Activated gamma-delta T cell treated with anti-CD3 and anti-CD28 coated beads, Interleukin-2, amount 50 U/mL, for 16 hours (primary cell): ENCODE results near the gene INSYN1.
A peak's percentile ranks its signal among the peaks of the same experiment; 100 is the strongest.
"Not testable (repeated sequence)": the region's sequence is repeated elsewhere in the genome, so short reads cannot be mapped to it uniquely, and the experiment has no call there.

Experiments used
- DNase-seq: peaks from one replicate; pipeline ENCODE4 v3.0.0-alpha.2; 2020; ENCODE audit warnings: low read depth

Gene INSYN1

DNA sequence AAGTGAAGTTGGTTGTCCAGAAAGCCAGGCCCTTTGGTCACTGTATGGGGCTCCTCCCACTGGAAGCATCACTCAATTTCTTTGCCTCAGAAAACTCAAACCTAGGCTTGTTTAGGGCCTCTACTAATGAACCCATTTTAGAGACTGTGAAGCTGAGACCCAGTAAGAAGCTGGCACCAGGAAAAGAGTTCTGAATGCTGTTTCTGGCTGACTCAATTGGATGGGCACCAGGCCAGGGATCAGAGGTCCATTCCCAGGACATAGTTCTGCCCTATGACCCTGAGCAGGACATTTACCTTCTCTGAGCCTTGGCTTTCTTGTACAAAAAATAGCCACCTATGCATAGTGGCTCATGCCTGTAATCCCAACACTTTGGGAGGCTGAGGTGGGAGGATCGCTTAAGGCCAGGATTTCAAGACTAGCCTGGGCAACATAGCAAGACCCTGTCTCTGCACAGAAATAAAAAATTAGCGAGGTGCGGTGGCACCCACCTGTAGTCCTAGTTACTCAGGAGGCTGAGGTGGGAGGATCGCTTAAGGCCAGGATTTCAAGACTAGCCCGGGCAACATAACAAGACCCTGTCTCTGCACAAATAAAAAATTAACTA is 38.4 kb downstream of the INSYN1 start:
- no peak for DNase-seq

DNA sequence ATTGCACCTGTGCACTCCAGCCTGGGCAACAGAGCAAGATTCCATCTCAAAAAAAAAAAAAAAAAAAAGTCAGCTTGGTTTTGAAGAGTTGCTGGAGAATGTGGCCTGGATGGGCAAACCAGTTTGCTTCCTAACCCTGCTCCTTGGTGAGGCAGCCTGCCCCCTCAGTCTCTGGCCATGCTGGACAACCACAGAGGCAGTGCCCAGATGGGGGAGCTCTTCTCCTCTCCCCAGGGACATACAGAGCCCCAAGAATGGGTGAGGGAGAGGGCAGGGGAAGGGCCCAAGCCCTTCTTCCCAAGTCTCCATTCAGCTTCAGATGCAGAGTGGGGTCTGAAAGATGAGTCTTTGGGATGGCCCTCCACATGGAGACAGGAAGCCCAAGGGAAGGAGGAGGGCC is 41.0 kb downstream of the INSYN1 start:
- no peak for DNase-seq

DNA sequence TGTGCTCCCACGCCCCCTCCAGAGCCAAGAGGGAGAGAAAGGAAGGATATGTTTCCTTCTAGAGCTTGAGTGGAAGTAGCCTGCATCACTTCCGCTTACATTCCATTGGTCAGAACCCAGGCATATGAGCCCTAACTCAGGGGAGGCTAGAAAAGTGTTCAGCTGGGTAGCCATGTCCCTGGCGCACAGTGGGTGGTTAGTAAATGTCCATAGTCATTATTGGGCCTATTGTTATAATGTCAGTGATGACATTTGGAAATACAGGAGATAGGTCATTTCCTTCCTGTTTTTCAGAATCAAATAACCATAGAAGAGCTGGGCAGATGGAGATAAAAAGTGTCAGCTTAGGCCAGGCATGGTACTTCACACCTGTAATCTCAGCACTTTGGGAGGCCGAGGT is 41.6 kb downstream of the INSYN1 start:
- DNase-seq: no peak

DNA sequence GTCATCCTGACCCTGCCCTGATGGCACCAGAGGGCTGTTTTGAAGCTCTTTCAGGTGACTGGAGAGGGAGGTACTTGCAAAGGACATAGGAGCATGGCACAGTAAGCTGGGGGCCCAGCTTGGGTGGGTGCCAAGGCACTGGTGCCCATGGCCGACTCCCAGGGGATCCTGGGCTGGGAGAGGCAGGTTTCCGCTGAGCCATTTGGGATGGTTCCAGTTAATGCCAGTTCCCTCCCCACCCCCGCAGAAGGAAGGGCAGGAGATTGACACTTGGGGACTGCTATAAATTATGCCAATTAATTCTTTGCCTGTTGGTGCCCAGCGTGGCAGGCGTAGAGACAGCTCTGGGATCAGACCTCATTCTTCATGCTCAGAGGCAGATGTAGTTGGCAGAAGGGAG is 42.8 kb downstream of the INSYN1 start:
- DNase-seq: no peak

DNA sequence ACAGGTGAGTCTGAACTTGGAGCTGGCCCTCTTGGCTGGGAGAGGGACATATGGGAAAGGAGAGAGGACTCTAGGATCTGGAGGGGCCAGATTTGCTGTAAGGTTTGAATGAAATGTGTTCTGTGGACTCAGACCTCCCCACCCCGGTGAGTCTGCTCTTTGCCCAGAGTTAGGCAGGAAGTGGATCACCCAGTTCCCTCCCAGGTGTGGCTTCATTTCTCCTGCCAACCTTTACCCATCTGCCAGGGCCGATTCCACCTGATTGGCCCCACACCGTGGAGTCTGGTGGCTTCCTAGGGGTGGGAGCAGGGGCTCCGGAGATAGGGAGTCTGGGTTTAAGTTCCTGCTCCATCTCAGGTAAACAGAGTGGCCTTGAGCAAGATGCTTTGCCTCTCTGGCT is 43.5 kb downstream of the INSYN1 start:
- DNase-seq: no peak

DNA sequence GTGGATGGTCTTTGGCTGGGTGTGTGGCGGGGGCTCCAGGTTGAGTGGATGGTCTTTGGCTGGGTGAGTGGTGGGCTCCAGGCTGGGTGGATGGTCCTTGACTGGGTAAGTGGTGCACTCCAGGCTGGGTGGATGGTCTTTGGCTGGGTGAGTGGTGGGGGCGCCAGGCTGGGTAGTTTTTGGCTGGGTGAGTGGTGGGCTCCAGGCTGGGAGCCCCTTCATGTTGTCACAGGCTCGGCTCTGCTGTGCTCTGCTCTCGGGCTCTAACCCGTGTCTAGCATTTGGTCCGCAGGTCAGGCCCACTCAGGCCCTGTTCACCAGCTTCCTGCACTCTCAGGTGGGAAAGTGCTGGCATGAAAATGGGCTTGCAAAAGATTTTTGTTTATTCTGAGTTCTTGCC is 43.9 kb downstream of the INSYN1 start:
- DNase-seq: no peak

DNA sequence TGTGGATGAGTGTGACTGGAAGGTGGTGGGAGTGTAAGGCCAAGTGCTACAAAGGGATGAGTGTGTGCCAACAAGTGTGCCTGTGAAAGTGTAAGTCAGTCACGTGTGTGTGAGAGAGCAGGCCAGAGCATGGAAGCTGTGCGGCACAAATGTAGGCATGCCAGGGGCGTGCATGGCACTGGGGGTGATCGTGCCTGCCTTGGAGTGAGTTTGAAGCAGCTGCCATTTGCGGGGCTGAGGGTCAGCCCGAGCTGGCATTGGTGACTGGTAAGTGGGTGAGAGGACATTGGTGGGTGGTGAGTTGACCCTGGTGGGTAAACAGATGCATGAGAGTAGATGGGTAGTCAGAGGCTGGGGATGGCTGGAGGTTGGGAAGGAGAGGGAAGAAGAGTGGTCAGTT is 44.5 kb downstream of the INSYN1 start:
- no peak for DNase-seq

DNA sequence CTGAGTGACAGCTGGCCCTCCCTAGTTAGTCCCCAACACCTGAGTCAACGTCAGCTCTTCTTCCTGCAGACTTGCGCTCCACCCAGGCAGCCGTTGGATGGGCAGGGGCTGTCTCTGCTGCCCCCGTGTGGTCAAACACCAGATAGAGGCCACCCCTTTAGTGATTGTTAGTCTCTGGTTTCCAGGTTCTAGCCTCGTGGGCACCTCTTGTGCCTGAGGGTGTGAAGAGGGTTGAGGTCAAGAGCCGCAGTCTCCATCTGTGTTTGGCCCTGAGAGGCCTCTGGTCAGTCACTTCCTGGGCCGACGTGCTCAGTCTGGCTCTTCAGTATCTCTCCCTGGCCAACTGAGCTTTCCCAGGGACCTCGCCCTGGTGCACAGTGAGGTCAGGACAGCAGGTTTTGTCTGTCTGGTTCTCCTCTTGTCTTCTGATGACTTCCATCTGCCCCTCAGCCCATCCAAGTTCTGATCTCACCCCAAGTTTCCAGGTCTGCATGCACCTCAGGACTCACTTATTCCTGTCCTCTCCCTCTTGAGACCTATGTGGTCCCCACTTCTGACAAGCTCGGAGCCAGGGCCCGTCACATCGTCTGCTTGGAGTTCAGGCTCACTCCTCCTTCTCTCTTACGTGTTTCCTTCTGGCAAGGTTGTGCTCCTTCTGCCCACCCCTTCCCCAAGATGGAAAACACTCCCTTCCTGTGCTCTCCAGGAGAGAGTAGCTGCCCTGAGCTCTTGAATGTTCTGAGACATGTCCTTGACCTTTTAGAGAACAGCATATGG is 48.1 kb downstream of the INSYN1 start:
- DNase-seq: peak; percentile 32

DNA sequence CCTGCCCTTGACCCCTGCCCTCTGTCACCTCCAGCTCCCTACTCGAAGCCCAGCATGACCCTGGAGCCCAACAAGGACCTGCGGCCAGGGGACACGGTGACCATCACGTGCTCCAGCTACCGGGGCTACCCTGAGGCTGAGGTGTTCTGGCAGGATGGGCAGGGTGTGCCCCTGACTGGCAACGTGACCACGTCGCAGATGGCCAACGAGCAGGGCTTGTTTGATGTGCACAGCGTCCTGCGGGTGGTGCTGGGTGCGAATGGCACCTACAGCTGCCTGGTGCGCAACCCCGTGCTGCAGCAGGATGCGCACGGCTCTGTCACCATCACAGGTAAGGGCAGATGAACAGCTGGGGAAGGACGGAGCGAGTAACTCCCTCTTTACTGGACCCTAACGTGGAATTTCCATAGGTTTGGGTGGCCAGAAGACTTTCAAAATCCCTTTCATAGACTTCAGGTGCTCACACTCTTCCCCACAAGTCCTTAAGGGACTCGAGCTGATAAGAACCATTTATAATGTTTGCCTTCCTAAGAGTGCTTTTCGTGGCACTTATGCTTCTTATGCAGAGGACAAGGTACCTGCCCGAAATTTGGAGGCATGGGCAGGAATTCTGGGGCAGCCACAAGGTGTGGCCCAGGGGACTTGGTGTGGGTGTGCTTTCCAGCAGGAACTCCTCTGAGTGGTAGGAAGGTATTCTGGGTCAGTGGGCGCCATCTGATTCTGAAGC is 48.8 kb downstream of the INSYN1 start:
- DNase-seq: not testable (repeated sequence)

DNA sequence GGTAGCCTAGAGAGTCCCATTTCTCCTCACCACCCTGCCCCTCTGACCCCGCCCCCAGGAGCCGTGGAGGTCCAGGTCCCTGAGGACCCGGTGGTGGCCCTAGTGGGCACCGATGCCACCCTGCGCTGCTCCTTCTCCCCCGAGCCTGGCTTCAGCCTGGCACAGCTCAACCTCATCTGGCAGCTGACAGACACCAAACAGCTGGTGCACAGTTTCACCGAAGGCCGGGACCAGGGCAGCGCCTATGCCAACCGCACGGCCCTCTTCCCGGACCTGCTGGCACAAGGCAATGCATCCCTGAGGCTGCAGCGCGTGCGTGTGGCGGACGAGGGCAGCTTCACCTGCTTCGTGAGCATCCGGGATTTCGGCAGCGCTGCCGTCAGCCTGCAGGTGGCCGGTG is 49.5 kb downstream of the INSYN1 start:
- DNase-seq: not testable (repeated sequence)

DNA sequence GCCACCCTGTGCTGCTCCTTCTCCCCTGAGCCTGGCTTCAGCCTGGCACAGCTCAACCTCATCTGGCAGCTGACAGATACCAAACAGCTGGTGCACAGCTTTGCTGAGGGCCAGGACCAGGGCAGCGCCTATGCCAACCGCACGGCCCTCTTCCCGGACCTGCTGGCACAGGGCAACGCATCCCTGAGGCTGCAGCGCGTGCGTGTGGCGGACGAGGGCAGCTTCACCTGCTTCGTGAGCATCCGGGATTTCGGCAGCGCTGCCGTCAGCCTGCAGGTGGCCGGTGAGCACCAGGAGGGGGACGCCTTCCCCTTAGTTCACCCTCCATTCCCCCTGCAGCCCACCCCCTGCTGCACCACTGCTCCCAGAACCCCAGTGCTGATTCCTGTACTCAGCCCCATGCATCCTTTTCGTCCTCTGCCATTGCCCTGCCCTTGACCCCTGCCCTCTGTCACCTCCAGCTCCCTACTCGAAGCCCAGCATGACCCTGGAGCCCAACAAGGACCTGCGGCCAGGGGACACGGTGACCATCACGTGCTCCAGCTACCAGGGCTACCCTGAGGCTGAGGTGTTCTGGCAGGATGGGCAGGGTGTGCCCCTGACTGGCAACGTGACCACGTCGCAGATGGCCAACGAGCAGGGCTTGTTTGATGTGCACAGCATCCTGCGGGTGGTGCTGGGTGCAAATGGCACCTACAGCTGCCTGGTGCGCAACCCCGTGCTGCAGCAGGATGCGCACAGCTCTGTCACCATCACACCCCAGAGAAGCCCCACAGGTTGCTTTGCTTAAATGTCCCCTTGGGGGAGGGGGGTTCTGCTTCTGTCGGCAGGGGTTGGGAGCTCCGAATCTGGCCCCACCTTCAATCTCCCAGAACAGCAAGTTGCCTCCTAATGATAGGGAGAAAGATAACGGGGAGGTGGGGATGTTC is 50.6 kb downstream of the INSYN1 start:
- not testable (repeated sequence) for DNase-seq

DNA sequence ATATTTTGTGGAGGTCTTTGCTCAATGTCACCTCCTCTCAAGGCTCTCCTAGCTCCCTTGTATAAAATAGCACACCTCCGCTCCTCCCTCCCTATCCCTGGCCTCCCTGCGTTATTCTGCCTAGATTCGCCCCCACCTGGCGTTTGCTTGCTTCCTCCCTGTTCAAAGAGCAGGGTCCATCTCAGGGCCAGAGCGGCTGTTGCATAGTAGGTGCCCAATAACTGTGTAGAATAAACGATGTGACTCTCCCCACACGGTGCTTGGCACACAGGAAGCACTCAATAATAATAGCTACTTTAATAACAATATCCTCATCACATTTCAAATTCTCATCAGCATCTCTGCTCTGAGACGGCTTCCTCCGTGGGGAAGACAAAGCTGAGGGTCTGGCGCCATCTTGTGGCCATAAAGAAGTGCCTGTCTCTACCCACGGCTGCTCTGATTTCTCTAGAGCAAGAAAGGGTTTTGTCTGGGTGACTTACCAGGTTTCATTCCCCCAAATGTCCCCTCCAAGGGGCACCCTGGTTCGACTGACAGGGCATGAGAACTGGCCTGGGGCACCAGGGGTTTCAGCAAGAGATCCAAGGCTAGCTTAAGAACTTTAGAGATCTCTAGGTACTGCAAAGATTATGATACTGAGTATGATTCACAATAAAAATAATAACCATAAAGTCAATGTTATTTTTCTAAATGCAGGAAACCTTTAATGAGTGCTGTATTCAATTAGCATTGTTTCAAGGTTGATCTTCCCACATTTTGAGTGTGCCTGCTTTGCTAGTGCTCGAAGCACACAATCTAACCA is 52.9 kb downstream of the INSYN1 start:
- DNase-seq: peak; percentile 64

DNA sequence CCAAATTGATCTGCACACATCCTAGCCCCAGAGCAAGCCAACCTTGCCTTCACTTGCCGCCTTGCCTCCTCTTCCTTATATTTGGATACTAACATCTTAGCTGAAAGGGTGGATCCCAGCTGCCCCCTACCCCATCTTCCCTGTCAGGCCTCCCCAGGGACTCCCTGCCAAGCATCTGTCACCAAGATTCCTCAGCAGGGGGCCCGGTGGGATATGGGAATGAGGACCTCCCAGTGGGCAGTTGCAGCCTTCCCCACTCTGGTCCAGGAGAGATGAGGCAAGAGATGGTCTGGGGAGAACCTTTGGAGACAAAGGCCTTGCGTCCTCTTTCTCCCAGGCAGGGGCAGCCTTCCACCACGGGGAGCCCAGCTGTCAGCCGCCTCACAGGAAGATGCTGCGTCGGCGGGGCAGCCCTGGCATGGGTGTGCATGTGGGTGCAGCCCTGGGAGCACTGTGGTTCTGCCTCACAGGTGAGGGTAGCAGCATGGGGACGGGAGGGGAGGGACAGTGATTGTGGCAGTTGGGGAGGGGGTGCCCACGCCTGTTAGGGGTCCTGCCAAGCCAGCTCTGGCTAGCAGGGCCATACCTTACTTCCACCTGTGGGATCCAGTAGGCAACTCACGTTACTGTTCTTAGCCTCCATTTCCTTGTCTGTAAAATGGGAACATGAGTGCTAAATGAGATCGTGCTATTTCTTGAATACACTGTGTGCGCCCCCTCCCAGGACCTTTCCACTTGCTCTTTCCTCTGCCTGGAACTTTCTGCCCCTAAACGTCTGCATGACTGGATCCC is 53.7 kb downstream of the INSYN1 start:
- no peak for DNase-seq

DNA sequence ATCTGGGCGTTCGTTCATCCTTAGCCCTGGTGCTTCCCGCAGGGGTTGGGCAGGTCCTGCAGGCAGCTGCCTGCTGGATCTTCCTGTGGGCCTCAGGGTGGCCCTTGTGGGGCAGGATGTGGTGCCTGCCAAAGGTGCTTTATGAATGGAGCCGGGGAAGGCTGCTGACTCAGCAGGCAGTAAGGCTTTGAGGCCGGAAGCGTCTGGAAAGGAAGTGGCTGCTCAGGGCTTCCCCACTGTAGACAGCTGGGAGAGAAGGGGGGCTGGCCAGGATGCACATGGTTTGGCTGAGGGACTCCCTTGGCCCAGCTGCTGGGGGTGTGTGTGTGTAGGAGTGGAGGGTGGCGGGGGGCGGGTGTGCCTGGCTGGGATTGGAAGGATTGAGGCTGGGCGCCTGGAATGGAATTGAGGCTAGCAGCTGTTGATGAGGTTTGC is 56.1 kb downstream of the INSYN1 start:
- peak; percentile 52 for DNase-seq

DNA sequence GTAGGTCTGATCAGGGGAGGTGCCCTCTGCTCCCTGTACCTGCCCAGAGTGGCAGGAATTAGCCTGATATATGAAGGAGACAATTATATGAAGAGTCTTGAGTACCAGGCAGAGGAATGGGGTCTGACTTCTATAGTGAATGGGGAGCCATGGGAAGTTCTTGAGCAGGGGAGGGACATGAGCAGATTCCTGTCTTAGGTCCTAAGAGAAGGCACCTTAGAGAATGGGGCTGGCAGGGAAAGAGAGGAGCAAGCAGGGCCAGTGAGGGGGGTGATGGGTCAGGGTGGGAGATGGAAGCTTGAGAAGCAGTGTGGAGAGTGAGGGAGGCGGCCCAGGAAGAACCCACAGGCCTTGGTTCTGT is 56.5 kb downstream of the INSYN1 start:
- no peak for DNase-seq

DNA sequence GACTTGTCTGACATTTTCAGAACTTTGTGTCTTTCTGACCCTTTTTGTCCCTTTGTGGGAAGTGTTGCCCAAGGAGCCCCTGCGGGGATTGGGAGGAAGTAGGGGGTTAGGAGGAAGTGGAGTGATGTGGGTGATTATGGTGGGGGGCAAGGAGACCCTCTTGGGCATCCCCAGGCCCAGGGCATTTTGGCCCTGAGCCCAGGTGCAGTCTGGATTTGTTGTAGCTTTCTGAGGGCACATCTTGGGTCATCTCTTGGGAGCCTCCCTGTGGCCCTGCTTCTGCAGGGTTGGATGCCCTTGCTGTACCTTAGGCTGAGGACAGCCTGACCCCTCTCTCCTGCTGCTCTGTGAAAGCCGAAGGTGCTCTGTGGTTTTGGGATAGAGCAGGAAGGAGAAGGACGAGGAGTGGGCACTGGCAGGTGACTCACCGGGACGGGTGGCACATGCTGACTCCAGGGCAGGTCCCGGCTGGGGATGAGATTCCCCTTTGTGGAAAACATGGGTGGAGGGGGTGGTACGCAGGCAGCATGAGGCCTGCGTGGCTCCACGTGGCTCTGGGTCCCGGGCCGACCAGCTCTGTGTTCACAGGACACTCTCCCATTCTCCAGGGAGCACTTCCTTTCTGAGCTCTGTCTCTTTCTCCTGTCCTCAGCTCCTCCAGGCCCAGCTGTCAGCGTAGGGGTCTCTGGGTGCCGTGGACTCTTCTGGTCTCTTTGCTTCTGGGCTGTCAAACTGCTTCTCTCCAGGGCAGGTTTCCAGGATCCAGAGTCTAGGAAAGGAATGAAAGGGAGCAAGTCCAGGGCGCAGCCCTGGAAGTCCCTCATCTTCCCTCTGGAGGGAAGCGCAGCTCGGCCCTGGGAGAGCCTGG is 57.1 kb downstream of the INSYN1 start:
- DNase-seq: no peak

DNA sequence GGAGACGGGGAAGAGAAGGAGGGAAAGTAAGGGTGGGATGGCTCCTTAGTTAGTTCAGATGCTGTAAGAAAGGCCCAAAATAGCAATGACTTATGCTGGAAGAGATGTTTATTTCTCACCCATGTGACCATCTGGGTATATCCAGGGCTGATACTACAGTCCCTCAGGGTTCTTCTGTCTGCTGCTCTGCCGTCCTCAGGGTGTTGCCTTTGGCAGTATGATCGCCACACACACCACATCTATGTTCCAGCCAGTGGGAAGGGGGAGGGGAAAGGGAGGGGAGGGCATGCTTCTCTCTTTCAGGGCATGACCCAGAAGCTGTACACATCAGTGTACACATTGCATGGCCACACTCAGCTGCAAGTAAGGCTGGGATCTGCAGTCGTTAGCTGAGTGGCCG is 58.7 kb downstream of the INSYN1 start:
- DNase-seq: no peak

DNA sequence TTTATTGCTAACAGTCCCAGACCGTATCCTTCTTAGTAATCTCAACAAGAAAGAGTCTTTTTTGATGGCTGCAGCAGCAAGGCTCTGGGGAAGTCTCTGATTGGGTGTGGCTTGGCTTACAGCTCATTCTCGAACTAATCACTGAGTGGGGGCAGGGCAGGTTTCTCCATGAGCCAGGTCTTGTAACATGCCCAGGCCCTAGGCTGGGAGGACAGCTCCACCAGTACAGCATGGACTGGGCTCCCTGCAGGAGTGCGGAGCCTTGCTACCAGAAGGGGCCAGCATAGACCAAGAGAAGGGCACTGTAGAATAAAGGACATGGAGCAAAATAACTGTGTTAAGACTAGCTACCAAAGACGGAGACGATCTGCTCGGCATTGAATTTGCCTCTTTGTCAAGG is 61.8 kb downstream of the INSYN1 start:
- no peak for DNase-seq

DNA sequence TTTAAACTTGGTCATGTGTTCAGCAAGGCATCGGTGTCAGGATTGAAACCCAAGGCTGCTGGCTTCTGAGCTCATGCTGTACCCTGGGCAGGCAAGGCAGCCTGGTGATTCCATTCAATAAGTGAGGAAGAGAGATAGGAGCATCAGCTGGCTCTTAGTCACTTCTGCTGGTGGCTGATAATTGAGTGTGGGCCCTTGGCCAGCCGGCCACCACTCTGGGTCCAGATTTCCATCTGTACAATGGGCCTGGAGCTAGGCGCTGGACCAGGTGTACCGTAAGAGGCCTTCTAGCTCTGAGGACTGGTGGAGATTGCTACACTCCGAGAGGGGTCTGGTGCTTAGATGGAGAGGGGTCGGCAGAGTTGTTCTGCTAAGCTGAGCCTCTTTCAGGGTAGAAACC is 64.7 kb downstream of the INSYN1 start:
- no peak for DNase-seq

DNA sequence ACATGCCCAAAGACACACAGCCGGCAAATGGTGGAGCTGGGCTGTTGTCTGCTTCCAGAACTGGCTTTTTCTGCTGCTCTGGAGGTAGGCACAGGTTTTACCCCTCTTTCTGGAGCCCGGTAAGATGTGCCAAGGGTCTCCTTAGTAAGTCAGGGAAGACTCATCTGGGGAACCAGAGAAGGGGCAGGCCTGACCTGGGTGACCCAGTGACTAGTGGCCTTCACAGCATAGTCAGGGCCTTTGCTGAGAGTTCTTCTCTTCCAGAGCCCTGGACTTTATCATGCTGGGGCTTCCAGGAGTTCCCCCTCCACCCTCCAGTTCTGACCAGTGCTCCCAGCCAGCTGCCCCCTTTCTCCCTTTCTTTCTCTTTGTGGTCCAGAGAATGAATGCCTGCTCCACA is 65.8 kb downstream of the INSYN1 start:
- no peak for DNase-seq
